MCF 10A (cell line): Measurements from ENCODE around the gene STAMBP. TPM values are rescaled to one million over a fixed set of nuclear protein-coding genes. Genes with fewer than 3 reads are reported as not detected.

Experiments
- BruUV-seq: library from RNA; stranded (reverse); fragments of 400-500 nt; replicated peaks from 2 replicates; lab custom pipeline; 2021; lab: Mats Ljungman, UMichigan
- CTCF ChIA-PET: fragments of 300-600 bp; sonication (Branson Sonifier 250); formaldehyde crosslinking; extraction: SDS; loops from one replicate; lab custom pipeline; 2021; ENCODE audit warnings: antibody characterized with exemption, inconsistent platforms; lab: Yijun Ruan, JAX
- POLR2A ChIA-PET: fragments of 300-600, 350-650 bp; sonication (Branson Sonifier 250); formaldehyde crosslinking; extraction: SDS; loops from one replicate; lab custom pipeline; 2020; ENCODE audit warnings: antibody characterized with exemption, inconsistent platforms; lab: Yijun Ruan, JAX
- DNase-seq: peaks from one replicate; pipeline ENCODE4 v3.0.0-alpha.2; 2018; ENCODE audit not compliant: unreplicated experiment
- H3K27ac Mint-ChIP-seq: one replicate; pipeline ENCODE4 v1.8.0; 2022; ENCODE audit warnings: mild to moderate bottlenecking, low read depth, mixed read lengths; ENCODE audit not compliant: unreplicated experiment
- H3K27me3 Mint-ChIP-seq: one replicate; pipeline ENCODE4 v1.8.0; 2022; ENCODE audit warnings: mixed read lengths; ENCODE audit not compliant: insufficient read depth, unreplicated experiment
- H3K36me3 Mint-ChIP-seq: one replicate; pipeline ENCODE4 v1.8.0; 2022; ENCODE audit warnings: mild to moderate bottlenecking, moderate library complexity, mixed read lengths; ENCODE audit not compliant: insufficient read depth, unreplicated experiment
- H3K4me1 Mint-ChIP-seq: one replicate; pipeline ENCODE4 v1.8.0; 2022; ENCODE audit warnings: mixed read lengths; ENCODE audit not compliant: insufficient read depth, unreplicated experiment
- H3K4me3 Mint-ChIP-seq: one replicate; pipeline ENCODE4 v1.8.0; 2022; ENCODE audit warnings: mild to moderate bottlenecking, moderate library complexity, mixed read lengths; ENCODE audit not compliant: unreplicated experiment
- H3K9me3 Mint-ChIP-seq: one replicate; pipeline ENCODE4 v1.8.0; 2022; ENCODE audit warnings: mixed read lengths; ENCODE audit not compliant: unreplicated experiment
- intact Hi-C: fragments of 100-400 bp; cut with micrococcal nuclease; formaldehyde crosslinking; loops from 2 replicates; pipeline ENCODE4 v1.14.1; 2022
- total RNA-seq: library from RNA; stranded (reverse); gene quantifications from 2 replicates; pipeline ENCODE4 v1.2.3, GENCODE V29; 2022
- TF ChIP-seq, protein P1 (sequence below): fragments of 200-600 bp; IDR thresholded peaks from one replicate; pipeline ENCODE4 v1.8.0; 2022; ENCODE audit warnings: antibody characterized with exemption, mild to moderate bottlenecking; ENCODE audit not compliant: unreplicated experiment

STAMBP gene
- total RNA-seq, 1 experiment from 2014 or later, result 66.3 TPM

DNA sequence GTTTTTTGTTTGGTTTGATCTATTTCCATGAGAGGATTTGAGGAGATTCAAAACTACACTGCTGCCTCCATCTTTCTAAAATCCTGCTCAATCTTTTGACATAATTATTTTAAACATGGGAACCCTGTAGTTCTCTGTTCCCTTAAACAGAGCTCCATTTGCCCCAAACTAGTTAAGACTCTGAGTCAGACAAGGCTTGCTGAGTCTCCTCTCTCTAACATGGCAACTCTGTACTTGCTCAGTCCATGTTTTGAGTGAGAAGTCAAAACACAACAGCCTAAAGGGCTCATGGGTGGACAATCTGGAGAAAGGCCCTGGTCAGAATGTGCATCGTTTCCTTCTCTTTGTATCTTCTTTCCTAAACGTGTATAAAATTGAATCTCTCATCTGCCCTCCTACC lies 7.1 kb upstream of the STAMBP start:
- Mint-ChIP-seq H3K27ac (no peak overlapping the region), H3K27me3 (no peaks in the 10 kb centered on the region), H3K4me1 (no peaks in the 10 kb centered on the region), H3K36me3 (no peaks in the 10 kb centered on the region), H3K9me3 (no peaks in the 10 kb centered on the region), H3K4me3 (no peak overlapping the region)
- no peak for DNase-seq
- no TSS peak for BruUV-seq
- TF ChIP-seq, protein P1, sequence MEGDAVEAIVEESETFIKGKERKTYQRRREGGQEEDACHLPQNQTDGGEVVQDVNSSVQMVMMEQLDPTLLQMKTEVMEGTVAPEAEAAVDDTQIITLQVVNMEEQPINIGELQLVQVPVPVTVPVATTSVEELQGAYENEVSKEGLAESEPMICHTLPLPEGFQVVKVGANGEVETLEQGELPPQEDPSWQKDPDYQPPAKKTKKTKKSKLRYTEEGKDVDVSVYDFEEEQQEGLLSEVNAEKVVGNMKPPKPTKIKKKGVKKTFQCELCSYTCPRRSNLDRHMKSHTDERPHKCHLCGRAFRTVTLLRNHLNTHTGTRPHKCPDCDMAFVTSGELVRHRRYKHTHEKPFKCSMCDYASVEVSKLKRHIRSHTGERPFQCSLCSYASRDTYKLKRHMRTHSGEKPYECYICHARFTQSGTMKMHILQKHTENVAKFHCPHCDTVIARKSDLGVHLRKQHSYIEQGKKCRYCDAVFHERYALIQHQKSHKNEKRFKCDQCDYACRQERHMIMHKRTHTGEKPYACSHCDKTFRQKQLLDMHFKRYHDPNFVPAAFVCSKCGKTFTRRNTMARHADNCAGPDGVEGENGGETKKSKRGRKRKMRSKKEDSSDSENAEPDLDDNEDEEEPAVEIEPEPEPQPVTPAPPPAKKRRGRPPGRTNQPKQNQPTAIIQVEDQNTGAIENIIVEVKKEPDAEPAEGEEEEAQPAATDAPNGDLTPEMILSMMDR, result no peak
- ChIA-PET CTCF (interaction anchor here (0.6 to 7.4 kb wide), 8 partner anchors 10 to 440 kb away, joined by 3 to 137 read pairs (median 6); partner anchors contain the start of gene BOLA3), POLR2A (interaction anchor here (0.6 to 1.2 kb wide), 2 partner anchors 108 to 619 kb away, joined by 3 read pairs; no protein-coding TSS in a partner anchor)
- intact Hi-C loops, result no loop called here

- no peaks in the 10 kb centered on the region for H3K9me3 Mint-ChIP-seq
- POLR2A ChIA-PET, result interaction anchor here (2.1 kb wide), 1 partner anchor 325 kb away, joined by 8 read pairs; the partner anchor contains the start of gene BOLA3
- no peaks in the 10 kb centered on the region for H3K36me3 Mint-ChIP-seq
- H3K27me3 Mint-ChIP-seq, result no peaks in the 10 kb centered on the region
- no TSS peak for BruUV-seq
- no peak for DNase-seq
- CTCF ChIA-PET, result interaction anchor here (0.6 to 7.4 kb wide), 14 partner anchors 9 to 513 kb away, joined by 3 to 137 read pairs (median 4); partner anchors contain the start of gene BOLA3
- H3K4me3 Mint-ChIP-seq, result no peak overlapping the region
- TF ChIP-seq, protein P1, result no peak
- no peak overlapping the region for H3K27ac Mint-ChIP-seq
- H3K4me1 Mint-ChIP-seq, result no peaks in the 10 kb centered on the region
- intact Hi-C loops, result no loop called here
Observed at GRCh38 chr2:73822276-73822675, 6.5 kb upstream of the STAMBP start.

DNA sequence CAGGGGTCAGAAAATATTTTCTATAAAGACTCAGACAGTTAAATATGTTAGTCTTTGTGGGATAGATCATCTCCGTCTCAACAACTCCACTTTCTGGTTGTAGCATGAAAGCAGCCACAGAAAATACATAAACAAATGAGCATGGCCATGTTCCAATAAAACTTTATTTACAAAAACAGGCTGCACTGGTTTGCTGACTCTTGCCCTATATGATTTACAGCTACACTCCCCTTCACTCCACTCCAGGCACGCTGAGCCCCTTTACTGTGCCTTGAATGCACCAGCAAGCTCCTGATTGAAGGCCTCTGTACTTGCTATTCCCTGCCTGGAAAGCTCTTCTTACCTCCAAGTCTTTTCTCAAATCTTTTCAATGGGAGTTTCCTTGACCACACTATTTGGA lies 5.8 kb upstream of the STAMBP start:
- intact Hi-C loops, result no loop called here
- CTCF ChIA-PET, result interaction anchor here (0.7 to 7.4 kb wide), 14 partner anchors 12 to 512 kb away, joined by 3 to 137 read pairs (median 4); partner anchors contain the start of gene BOLA3
- TF ChIP-seq, protein P1, result no peak

DNA sequence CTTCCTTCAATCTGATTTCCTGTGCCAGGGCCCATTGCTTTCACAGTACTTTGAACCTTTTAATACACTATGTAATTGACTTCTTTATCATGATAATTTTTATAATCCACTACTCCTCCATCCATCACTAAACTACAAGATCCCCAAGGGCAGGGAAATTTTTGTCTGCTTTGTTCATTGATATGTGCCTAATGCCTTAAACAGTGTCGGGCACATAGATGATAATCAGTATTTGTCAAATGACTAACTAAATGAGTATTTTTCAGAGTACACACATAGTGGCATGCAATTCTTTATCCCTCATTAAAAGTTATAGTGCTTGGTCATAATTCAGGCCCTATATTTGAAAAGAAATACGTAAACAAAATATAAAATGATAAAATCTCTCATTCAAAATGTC lies 5.3 kb upstream of the STAMBP start:
- Mint-ChIP-seq H3K4me3 (no peak overlapping the region), H3K36me3 (no peaks in the 10 kb centered on the region), H3K27ac (no peak overlapping the region), H3K9me3 (no peaks in the 10 kb centered on the region), H3K27me3 (no peaks in the 10 kb centered on the region), H3K4me1 (no peaks in the 10 kb centered on the region)
- TF ChIP-seq, protein P1, result no peak
- no TSS peak for BruUV-seq
- intact Hi-C loops, result no loop called here
- no peak for DNase-seq
- CTCF ChIA-PET, result interaction anchor here (0.5 to 7.4 kb wide), 28 partner anchors 8 to 646 kb away, joined by 3 to 137 read pairs (median 4); partner anchors contain the start of gene BOLA3
- POLR2A ChIA-PET, result interaction anchor here (1.0 to 2.1 kb wide), 3 partner anchors 324 to 355 kb away, joined by 5 to 9 read pairs (median 8); partner anchors contain the start of genes BOLA3 and MOB1A

More for the DNA sequence above, 5.8 kb upstream of the STAMBP start:
- Mint-ChIP-seq H3K9me3 (no peaks in the 10 kb centered on the region), H3K4me3 (no peak overlapping the region), H3K27me3 (no peaks in the 10 kb centered on the region), H3K4me1 (no peaks in the 10 kb centered on the region), H3K36me3 (no peaks in the 10 kb centered on the region), H3K27ac (no peak overlapping the region)
- POLR2A ChIA-PET, result interaction anchor here (2.1 kb wide), 1 partner anchor 325 kb away, joined by 8 read pairs; the partner anchor contains the start of gene BOLA3
- no TSS peak for BruUV-seq
- no peak for DNase-seq
